ENCODE measurements around the gene TEAD3. TPM values are rescaled to one million over a fixed set of nuclear protein-coding genes. Genes with fewer than 3 reads are reported as not detected.

Gene TEAD3
- 41.3 TPM for polyA plus RNA-seq (2013, experiment 1 of 2)
- 39.0 TPM for polyA plus RNA-seq (2013, experiment 2 of 2)

GRCh38 chr6:35496841-35497570, at the start of gene TEAD3:
TSS of gene TEAD3 (minus strand) at chr6:35497079.
- H3K79me1 ChIP-seq (replicated peaks; ENCODE audit: low read length, poor library complexity, severe bottlenecking): peaks cover 8% of the 10 kb centered on the region
- H3K9ac ChIP-seq (ENCODE audit: low read length): peak within 1 kb of the TSS; percentile 93
- peak within 1 kb of the TSS; percentile 96 for H2BK120ac ChIP-seq (ENCODE audit: low read depth, low read length)
- H4K91ac ChIP-seq (ENCODE audit: low read length): peak within 1 kb of the TSS; percentile 97
- H4K8ac ChIP-seq (ENCODE audit: low read length): peak within 1 kb of the TSS; percentile 94
- peak within 1 kb of the TSS; percentile 76 to 85 for H3K4me3 ChIP-seq (ENCODE audit: insufficient read depth in 1 of 2, low read depth in 1 of 2, low read length in 2 of 2)
- H3K27ac ChIP-seq (ENCODE audit: low read length, poor library complexity, severe bottlenecking): peak within 1 kb of the TSS; percentile 83
- H3K4me2 ChIP-seq (ENCODE audit: low read length, poor library complexity, severe bottlenecking): peak within 1 kb of the TSS; percentile 94
- peak within 1 kb of the TSS in 1 of 2 experiments; percentile 86 for H2BK12ac ChIP-seq (ENCODE audit: low read length in 2 of 2)
- H3K23ac ChIP-seq (ENCODE audit: low read length in 2 of 2): peak within 1 kb of the TSS in 1 of 2 experiments; percentile 73
- H2BK15ac ChIP-seq (ENCODE audit: low read depth, poor library complexity, severe bottlenecking): peak within 1 kb of the TSS; percentile 94
- H3K9me3 ChIP-seq (ENCODE audit: control insufficient read depth, low read length): no peaks in the 10 kb centered on the region
- H2AFZ ChIP-seq (ENCODE audit: low read depth, low read length): no peak within 1 kb of the TSS
- H3K27me3 ChIP-seq (ENCODE audit: control insufficient read depth in 1 of 2, insufficient read depth in 1 of 2, low read length in 2 of 2): no peaks in the 10 kb centered on the region
- peaks cover 0 to 12% of the 10 kb centered on the region in 2 experiments for H3K36me3 ChIP-seq (ENCODE audit: control insufficient read depth in 1 of 2, insufficient read depth in 2 of 2, low read depth in 1 of 2, low read length in 2 of 2)
- H3K18ac ChIP-seq (ENCODE audit: low read depth in 1 of 2, low read length in 2 of 2): peak within 1 kb of the TSS; percentile 92 to 94
- H3K14ac ChIP-seq (ENCODE audit: low read length in 2 of 2): peak within 1 kb of the TSS; percentile 96 to 97
- peak within 1 kb of the TSS; percentile 91 to 98 for H3K4ac ChIP-seq (ENCODE audit: low read depth in 1 of 2, low read length in 2 of 2)
- peaks cover 55% of the 10 kb centered on the region for H3K4me1 ChIP-seq (ENCODE audit: control insufficient read depth, insufficient read depth, low read depth, low read length)
- peak within 1 kb of the TSS; percentile 99 for H2BK5ac ChIP-seq (ENCODE audit: low read depth, low read length, poor library complexity, severe bottlenecking)
- peak within 1 kb of the TSS; percentile 79 for H2AK5ac ChIP-seq (ENCODE audit: low read length, severe bottlenecking)
- DNase-seq: peak; percentile 68
- under 1% methylated on average over 37 of the region's 98 CpGs for WGBS

DNA sequence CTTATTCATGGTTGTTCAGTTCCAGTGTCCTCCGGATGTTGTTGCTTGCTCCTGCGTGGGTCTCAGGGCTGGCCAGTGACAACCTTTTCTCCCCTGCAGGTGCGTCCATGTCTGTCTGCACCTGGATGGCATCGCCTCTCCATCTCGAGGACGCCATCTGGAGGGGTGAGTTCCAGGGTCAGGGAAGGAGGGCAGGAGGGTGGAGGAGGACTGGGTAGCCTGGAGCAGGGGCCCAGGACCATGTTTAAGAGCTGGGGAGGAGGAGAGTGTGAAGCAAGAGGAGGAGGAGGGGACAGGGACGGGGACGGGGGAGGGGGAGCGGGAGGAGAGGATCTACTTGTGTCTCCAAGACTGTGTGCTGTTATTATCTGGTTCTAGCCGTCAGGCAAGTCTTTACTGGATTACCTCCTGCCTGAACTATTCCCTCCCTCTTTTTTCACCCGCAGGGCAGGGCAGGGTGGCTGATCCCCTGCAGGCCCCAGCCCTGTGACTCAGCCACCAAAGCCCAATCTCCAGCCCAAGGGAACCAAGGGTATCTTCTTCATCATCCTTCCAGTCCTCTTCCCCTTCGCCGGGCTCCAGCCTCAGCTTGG, 48.0 kb upstream of the TEAD3 start:
- Histone ChIP-seq H2BK15ac (ENCODE audit: low read depth, poor library complexity, severe bottlenecking) (no peak overlapping the region), H3K27me3 (ENCODE audit: control insufficient read depth in 1 of 2, insufficient read depth in 1 of 2, low read length in 2 of 2) (peaks cover 0 to 34% of the 10 kb centered on the region in 2 experiments), H3K9me3 (ENCODE audit: control insufficient read depth, low read length) (peaks cover 5% of the 10 kb centered on the region), H2BK120ac (ENCODE audit: low read depth, low read length) (no peak overlapping the region), H3K23ac (ENCODE audit: low read length in 2 of 2) (no peak overlapping the region), H3K9ac (ENCODE audit: low read length) (no peak overlapping the region), H4K91ac (ENCODE audit: low read length) (no peak overlapping the region), H3K4me1 (ENCODE audit: control insufficient read depth, insufficient read depth, low read depth, low read length) (peaks cover 4% of the 10 kb centered on the region), H2BK5ac (ENCODE audit: low read depth, low read length, poor library complexity, severe bottlenecking) (no peak overlapping the region), H4K8ac (ENCODE audit: low read length) (no peak overlapping the region), H2AK5ac (ENCODE audit: low read length, severe bottlenecking) (no peak overlapping the region), H3K4me2 (ENCODE audit: low read length, poor library complexity, severe bottlenecking) (no peak overlapping the region), H2AFZ (ENCODE audit: low read depth, low read length) (no peak overlapping the region), H3K14ac (ENCODE audit: low read length in 2 of 2) (no peak overlapping the region), H3K4ac (ENCODE audit: low read depth in 1 of 2, low read length in 2 of 2) (no peak overlapping the region), H3K4me3 (ENCODE audit: insufficient read depth in 1 of 2, low read depth in 1 of 2, low read length in 2 of 2) (no peak overlapping the region), H3K27ac (ENCODE audit: low read length, poor library complexity, severe bottlenecking) (no peak overlapping the region), H3K36me3 (ENCODE audit: control insufficient read depth in 1 of 2, insufficient read depth in 2 of 2, low read depth in 1 of 2, low read length in 2 of 2) (no peaks in the 10 kb centered on the region), H3K79me1 (replicated peaks; ENCODE audit: low read length, poor library complexity, severe bottlenecking) (no peaks in the 10 kb centered on the region), H3K18ac (ENCODE audit: low read depth in 1 of 2, low read length in 2 of 2) (no peak overlapping the region), H2BK12ac (ENCODE audit: low read length in 2 of 2) (no peak overlapping the region)
- 53% methylated on average over 10 of the region's 13 CpGs for WGBS
- DNase-seq: no peak

DNA sequence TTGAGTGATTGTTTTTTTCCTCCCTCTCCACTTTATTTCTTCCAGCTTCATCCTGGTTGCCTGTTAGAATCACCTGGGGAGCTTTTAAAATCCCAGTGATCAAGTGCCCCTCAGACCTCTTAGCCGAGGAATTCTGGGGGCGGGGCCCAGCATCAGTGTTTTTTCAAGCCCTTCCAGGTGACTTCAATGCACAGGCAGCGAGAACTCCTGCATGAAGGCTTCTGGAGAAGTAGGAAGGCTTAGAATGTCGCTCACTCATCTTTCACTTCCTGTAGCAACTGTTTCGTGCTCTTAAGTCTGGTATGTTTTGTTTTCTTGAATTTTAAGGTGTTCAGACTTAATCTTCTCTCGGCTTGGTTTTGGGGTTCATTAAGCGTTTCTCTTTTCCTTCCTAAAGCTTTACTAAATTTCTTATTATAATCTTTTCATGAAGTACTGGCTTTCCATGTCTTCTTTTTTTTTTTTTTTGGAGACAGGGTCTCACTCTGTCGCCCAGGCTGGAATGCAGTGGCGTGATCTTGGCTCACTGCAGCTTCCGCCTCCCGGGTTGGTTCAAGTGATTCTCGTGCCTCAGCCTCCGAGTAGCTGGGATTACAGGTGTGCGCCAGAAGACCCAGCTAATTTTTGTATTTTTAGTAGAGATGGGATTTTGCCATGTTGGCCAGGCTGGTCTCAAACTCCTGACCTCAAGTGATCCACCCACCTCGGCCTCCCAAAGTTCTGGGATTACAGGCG, 46.7 kb upstream of the TEAD3 start:
- Histone ChIP-seq H3K4me2 (ENCODE audit: low read length, poor library complexity, severe bottlenecking) (no peak overlapping the region), H2BK12ac (ENCODE audit: low read length in 2 of 2) (no peak overlapping the region), H3K79me1 (replicated peaks; ENCODE audit: low read length, poor library complexity, severe bottlenecking) (no peaks in the 10 kb centered on the region), H2BK120ac (ENCODE audit: low read depth, low read length) (no peak overlapping the region), H2BK15ac (ENCODE audit: low read depth, poor library complexity, severe bottlenecking) (no peak overlapping the region), H3K27ac (ENCODE audit: low read length, poor library complexity, severe bottlenecking) (no peak overlapping the region), H3K4me3 (ENCODE audit: insufficient read depth in 1 of 2, low read depth in 1 of 2, low read length in 2 of 2) (no peak overlapping the region), H3K18ac (ENCODE audit: low read depth in 1 of 2, low read length in 2 of 2) (no peak overlapping the region), H3K36me3 (ENCODE audit: control insufficient read depth in 1 of 2, insufficient read depth in 2 of 2, low read depth in 1 of 2, low read length in 2 of 2) (no peaks in the 10 kb centered on the region), H4K91ac (ENCODE audit: low read length) (no peak overlapping the region), H3K4ac (ENCODE audit: low read depth in 1 of 2, low read length in 2 of 2) (no peak overlapping the region), H3K9me3 (ENCODE audit: control insufficient read depth, low read length) (peaks cover 9% of the 10 kb centered on the region), H3K27me3 (ENCODE audit: control insufficient read depth in 1 of 2, insufficient read depth in 1 of 2, low read length in 2 of 2) (peaks cover 0 to 34% of the 10 kb centered on the region in 2 experiments), H3K23ac (ENCODE audit: low read length in 2 of 2) (no peak overlapping the region), H3K4me1 (ENCODE audit: control insufficient read depth, insufficient read depth, low read depth, low read length) (peaks cover 4% of the 10 kb centered on the region), H3K14ac (ENCODE audit: low read length in 2 of 2) (no peak overlapping the region), H2BK5ac (ENCODE audit: low read depth, low read length, poor library complexity, severe bottlenecking) (no peak overlapping the region), H2AFZ (ENCODE audit: low read depth, low read length) (no peak overlapping the region), H4K8ac (ENCODE audit: low read length) (no peak overlapping the region), H3K9ac (ENCODE audit: low read length) (no peak overlapping the region), H2AK5ac (ENCODE audit: low read length, severe bottlenecking) (no peak overlapping the region)
- 89% methylated on average over 12 of the region's 16 CpGs for WGBS
- no peak for DNase-seq

DNA sequence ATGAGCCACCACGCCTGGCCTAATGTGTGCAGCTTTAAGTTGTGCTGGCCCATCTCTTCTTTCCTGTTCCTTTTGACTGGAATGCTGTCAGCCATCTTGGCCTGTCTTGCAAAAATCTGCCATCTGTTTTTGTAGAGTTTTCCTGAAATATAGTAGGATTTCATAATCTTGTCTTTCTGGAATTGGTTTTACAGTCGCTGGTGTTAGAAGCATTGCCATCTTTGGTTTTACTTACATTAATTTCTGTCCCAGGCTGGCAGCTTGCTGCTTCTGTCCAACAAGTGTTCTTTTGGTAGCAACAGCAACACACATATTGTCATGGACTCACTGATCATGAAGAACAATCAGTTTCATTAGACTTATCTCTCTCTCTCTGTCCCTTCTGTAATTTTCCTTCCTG, 45.0 kb upstream of the TEAD3 start:
- H3K79me1 ChIP-seq (replicated peaks; ENCODE audit: low read length, poor library complexity, severe bottlenecking): no peaks in the 10 kb centered on the region
- peaks cover 4% of the 10 kb centered on the region for H3K4me1 ChIP-seq (ENCODE audit: control insufficient read depth, insufficient read depth, low read depth, low read length)
- H3K27me3 ChIP-seq (ENCODE audit: control insufficient read depth in 1 of 2, insufficient read depth in 1 of 2, low read length in 2 of 2): peaks cover 0 to 29% of the 10 kb centered on the region in 2 experiments
- H3K18ac ChIP-seq (ENCODE audit: low read depth in 1 of 2, low read length in 2 of 2): no peak overlapping the region
- H3K36me3 ChIP-seq (ENCODE audit: control insufficient read depth in 1 of 2, insufficient read depth in 2 of 2, low read depth in 1 of 2, low read length in 2 of 2): no peaks in the 10 kb centered on the region
- H3K27ac ChIP-seq (ENCODE audit: low read length, poor library complexity, severe bottlenecking): no peak overlapping the region
- H3K4me2 ChIP-seq (ENCODE audit: low read length, poor library complexity, severe bottlenecking): no peak overlapping the region
- no peak overlapping the region for H3K4me3 ChIP-seq (ENCODE audit: insufficient read depth in 1 of 2, low read depth in 1 of 2, low read length in 2 of 2)
- DNase-seq: no peak
- no peak overlapping the region for H4K91ac ChIP-seq (ENCODE audit: low read length)
- no peak overlapping the region for H3K9ac ChIP-seq (ENCODE audit: low read length)
- no peak overlapping the region for H3K4ac ChIP-seq (ENCODE audit: low read depth in 1 of 2, low read length in 2 of 2)
- no peak overlapping the region for H3K14ac ChIP-seq (ENCODE audit: low read length in 2 of 2)
- no peak overlapping the region for H2AK5ac ChIP-seq (ENCODE audit: low read length, severe bottlenecking)
- no peak overlapping the region for H2BK15ac ChIP-seq (ENCODE audit: low read depth, poor library complexity, severe bottlenecking)
- H2BK120ac ChIP-seq (ENCODE audit: low read depth, low read length): no peak overlapping the region
- no peak overlapping the region for H2AFZ ChIP-seq (ENCODE audit: low read depth, low read length)
- no peak overlapping the region for H2BK12ac ChIP-seq (ENCODE audit: low read length in 2 of 2)
- H3K23ac ChIP-seq (ENCODE audit: low read length in 2 of 2): no peak overlapping the region
- peaks cover 9% of the 10 kb centered on the region for H3K9me3 ChIP-seq (ENCODE audit: control insufficient read depth, low read length)
- no peak overlapping the region for H4K8ac ChIP-seq (ENCODE audit: low read length)
- WGBS: 78% methylated on average over 2 of the region's 2 CpGs
- H2BK5ac ChIP-seq (ENCODE audit: low read depth, low read length, poor library complexity, severe bottlenecking): no peak overlapping the region
